Measurements from ENCODE around the gene PUSL1. TPM values are rescaled to one million over a fixed set of nuclear protein-coding genes. Genes with fewer than 3 reads are reported as not detected.

Gene PUSL1
- total and polyA plus RNA-seq, 2 of the 13 experiments (the other 11 are each of a cell fraction or from before 2014, with no cell fraction given): 8.3 to 22.2 TPM

DNA sequence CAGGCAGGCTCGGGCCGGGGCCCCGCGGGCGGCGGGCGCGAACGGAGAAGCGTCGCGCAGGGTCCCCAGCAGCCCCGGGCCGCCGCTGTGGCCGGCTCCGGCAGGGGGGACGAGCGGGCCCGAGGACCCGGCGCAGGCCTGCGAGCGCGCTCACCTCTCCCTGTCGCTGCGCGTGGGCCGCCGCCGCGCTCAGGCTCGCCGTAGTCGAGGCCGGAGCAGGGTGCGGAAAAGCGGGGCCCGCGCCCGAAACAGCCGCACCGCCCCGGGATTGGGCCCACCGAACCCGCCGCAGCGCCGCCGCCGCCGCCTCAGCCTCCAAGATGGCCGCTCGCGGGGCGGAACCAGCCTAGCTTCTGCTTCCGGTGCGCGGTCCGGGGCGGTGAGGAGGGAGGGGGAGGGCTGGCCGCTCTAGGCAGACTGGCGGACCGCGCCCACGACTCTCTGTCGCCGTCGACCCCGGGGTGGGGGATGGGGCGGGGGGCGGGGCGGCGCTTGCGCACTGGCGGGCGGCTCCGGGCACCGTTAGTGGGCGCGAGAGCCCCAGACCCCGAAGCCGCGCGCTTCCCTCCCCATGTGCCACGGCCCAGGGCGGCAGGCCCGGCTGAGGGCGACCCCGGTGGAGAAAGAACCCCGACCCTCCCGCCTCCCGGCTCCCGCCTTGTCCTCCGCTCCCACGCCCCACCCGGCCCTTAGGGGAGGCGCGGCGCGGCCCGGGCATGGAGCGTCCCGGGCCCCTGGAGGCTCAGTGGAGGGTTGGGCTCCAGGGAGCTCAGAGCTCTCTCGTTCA, 34.7 kb upstream of the PUSL1 start, which contains the start of gene UBE2J2 (continued):
- TF ChIP-seq, protein P1, sequence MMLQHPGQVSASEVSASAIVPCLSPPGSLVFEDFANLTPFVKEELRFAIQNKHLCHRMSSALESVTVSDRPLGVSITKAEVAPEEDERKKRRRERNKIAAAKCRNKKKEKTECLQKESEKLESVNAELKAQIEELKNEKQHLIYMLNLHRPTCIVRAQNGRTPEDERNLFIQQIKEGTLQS (CRISPR knock-in tag; IDR thresholded peaks at IDR 0.05): no peak
- TF ChIP-seq ZNF431 (CRISPR knock-in tag; IDR thresholded peaks at IDR 0.05; ENCODE audit: borderline replicate concordance, low read depth) (peak; percentile 73), ONECUT2 (CRISPR knock-in tag; IDR thresholded peaks at IDR 0.05) (no peak), NBN (conservative IDR thresholded peaks at IDR 0.05) (no peak), ZIK1 (CRISPR knock-in tag; IDR thresholded peaks at IDR 0.05; ENCODE audit: borderline replicate concordance, low read depth) (peak; percentile 75; the same call in 1 of the 2 replicates), YY1 (IDR thresholded peaks at IDR 0.05; ENCODE audit: insufficient read depth, insufficient replicate concordance, low read depth, low read length) (peak; percentile 97), POGZ (CRISPR knock-in tag; IDR thresholded peaks at IDR 0.05) (no peak), KDM4B (CRISPR knock-in tag; IDR thresholded peaks at IDR 0.05) (peak; percentile 68; the same call in 1 of the 2 replicates), NFYB (CRISPR knock-in tag; IDR thresholded peaks at IDR 0.05) (0 out of 2 replicates have a peak, but pooled peaks have one; percentile 15), MTF1 (CRISPR knock-in tag; IDR thresholded peaks at IDR 0.05) (no peak), ZNF746 (CRISPR knock-in tag; IDR thresholded peaks at IDR 0.05) (peak; percentile 25; the same call in 1 of the 2 replicates), SMYD3 (CRISPR knock-in tag; IDR thresholded peaks at IDR 0.05) (0 out of 2 replicates have a peak, but pooled peaks have one; percentile 43), ZNF563 (CRISPR knock-in tag; IDR thresholded peaks at IDR 0.05) (0 out of 2 replicates have a peak, but pooled peaks have one; percentile 32), ZNF766 (CRISPR knock-in tag; IDR thresholded peaks at IDR 0.05; ENCODE audit: borderline replicate concordance) (no peak), ZNF446 (CRISPR knock-in tag; IDR thresholded peaks at IDR 0.05) (peak; percentile 80; the same call in 1 of the 2 replicates), KDM2A (CRISPR knock-in tag; IDR thresholded peaks at IDR 0.05; ENCODE audit: borderline replicate concordance, low read depth) (peak; percentile 52; the same call in 1 of the 2 replicates), HDAC2 (CRISPR knock-in tag; IDR thresholded peaks at IDR 0.05) (no peak; the same call in 1 of the 2 replicates), ZC3H13 (CRISPR knock-in tag; IDR thresholded peaks at IDR 0.05) (no peak), ZBTB3 (CRISPR knock-in tag; IDR thresholded peaks at IDR 0.05; ENCODE audit: borderline replicate concordance, low read depth) (0 out of 2 replicates have a peak, but pooled peaks have one; percentile 16), ZNF550 (CRISPR knock-in tag; IDR thresholded peaks at IDR 0.05; ENCODE audit: borderline replicate concordance) (no peak), NFE2L2 (IDR thresholded peaks at IDR 0.05; ENCODE audit: low read length) (no peak)
- TF ChIP-seq, protein P2, sequence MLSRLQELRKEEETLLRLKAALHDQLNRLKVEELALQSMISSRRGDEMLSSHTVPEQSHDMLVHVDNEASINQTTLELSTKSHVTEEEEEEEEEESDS (CRISPR knock-in tag; IDR thresholded peaks at IDR 0.05; ENCODE audit: borderline replicate concordance): 0 out of 2 replicates have a peak, but pooled peaks have one; percentile 39
- TF ChIP-seq, protein P3, sequence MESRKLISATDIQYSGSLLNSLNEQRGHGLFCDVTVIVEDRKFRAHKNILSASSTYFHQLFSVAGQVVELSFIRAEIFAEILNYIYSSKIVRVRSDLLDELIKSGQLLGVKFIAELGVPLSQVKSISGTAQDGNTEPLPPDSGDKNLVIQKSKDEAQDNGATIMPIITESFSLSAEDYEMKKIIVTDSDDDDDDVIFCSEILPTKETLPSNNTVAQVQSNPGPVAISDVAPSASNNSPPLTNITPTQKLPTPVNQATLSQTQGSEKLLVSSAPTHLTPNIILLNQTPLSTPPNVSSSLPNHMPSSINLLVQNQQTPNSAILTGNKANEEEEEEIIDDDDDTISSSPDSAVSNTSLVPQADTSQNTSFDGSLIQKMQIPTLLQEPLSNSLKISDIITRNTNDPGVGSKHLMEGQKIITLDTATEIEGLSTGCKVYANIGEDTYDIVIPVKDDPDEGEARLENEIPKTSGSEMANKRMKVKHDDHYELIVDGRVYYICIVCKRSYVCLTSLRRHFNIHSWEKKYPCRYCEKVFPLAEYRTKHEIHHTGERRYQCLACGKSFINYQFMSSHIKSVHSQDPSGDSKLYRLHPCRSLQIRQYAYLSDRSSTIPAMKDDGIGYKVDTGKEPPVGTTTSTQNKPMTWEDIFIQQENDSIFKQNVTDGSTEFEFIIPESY (CRISPR knock-in tag; IDR thresholded peaks at IDR 0.05): peak; percentile 15; the same call in 1 of the 2 replicates
- TF ChIP-seq, protein P4, sequence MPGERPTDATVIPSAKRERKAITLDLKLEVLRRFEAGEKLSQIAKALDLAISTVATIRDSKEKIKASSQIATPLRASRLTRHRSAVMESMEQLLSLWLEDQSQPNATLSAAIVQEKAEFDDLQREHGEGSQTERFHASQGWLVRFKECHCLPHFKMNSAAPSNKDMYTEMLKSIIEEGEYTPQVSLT (CRISPR knock-in tag; IDR thresholded peaks at IDR 0.05; ENCODE audit: borderline replicate concordance, low read depth): no peak
- TF ChIP-seq, protein P5, sequence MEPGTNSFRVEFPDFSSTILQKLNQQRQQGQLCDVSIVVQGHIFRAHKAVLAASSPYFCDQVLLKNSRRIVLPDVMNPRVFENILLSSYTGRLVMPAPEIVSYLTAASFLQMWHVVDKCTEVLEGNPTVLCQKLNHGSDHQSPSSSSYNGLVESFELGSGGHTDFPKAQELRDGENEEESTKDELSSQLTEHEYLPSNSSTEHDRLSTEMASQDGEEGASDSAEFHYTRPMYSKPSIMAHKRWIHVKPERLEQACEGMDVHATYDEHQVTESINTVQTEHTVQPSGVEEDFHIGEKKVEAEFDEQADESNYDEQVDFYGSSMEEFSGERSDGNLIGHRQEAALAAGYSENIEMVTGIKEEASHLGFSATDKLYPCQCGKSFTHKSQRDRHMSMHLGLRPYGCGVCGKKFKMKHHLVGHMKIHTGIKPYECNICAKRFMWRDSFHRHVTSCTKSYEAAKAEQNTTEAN (CRISPR knock-in tag; conservative IDR thresholded peaks at IDR 0.05): 0 out of 2 replicates have a peak, but pooled peaks have one; percentile 44

Measured in HepG2 (cell line).